Activated naive CD8-positive, alpha-beta T cell treated with anti-CD3 and anti-CD28 coated beads, Interleukin-2, amount 50 U/mL, for 24 hours (primary cell): ENCODE data around the gene WDCP.

Experiments
- ATAC-seq: fragments of 150-1000 bp; cut with Tn5 transposase; one replicate; pipeline ENCODE4 v1.10.0; 2021
- DNase-seq: peaks from one replicate; pipeline ENCODE4 v3.0.0; 2021
- H3K27ac Mint-ChIP-seq: one replicate; pipeline ENCODE4 v1.8.0; 2021; ENCODE audit warnings: mild to moderate bottlenecking, mixed read lengths
- H3K27me3 Mint-ChIP-seq: one replicate; pipeline ENCODE4 v1.8.0; 2021; ENCODE audit warnings: mixed read lengths
- H3K36me3 Mint-ChIP-seq: one replicate; pipeline ENCODE4 v1.8.0; 2021; ENCODE audit warnings: low read depth, mixed read lengths
- H3K4me1 Mint-ChIP-seq: one replicate; pipeline ENCODE4 v1.8.0; 2021; ENCODE audit warnings: mixed read lengths
- H3K4me3 Mint-ChIP-seq: one replicate; pipeline ENCODE4 v1.8.0; 2021; ENCODE audit warnings: mild to moderate bottlenecking, moderate library complexity, mixed read lengths
- H3K9me3 Mint-ChIP-seq: one replicate; pipeline ENCODE4 v1.8.0; 2021; ENCODE audit warnings: mixed read lengths

Gene WDCP

GRCh38 chr2:24008672-24009366, 38.4 kb downstream of the WDCP start:
- no peak overlapping the region for H3K4me3 Mint-ChIP-seq
- DNase-seq = no peak
- no peaks in the 10 kb centered on the region for H3K36me3 Mint-ChIP-seq
- no peaks in the 10 kb centered on the region for H3K9me3 Mint-ChIP-seq
- no peak for ATAC-seq
- peaks cover 25% of the 10 kb centered on the region for H3K27me3 Mint-ChIP-seq
- no peak overlapping the region for H3K27ac Mint-ChIP-seq
- H3K4me1 Mint-ChIP-seq = peaks cover 5% of the 10 kb centered on the region

GRCh38 chr2:24007693-24008092, 39.5 kb downstream of the WDCP start:
- Mint-ChIP-seq H3K36me3 (no peaks in the 10 kb centered on the region), H3K9me3 (no peaks in the 10 kb centered on the region), H3K27me3 (peaks cover 25% of the 10 kb centered on the region), H3K4me1 (peaks cover 5% of the 10 kb centered on the region), H3K4me3 (no peak overlapping the region), H3K27ac (no peak overlapping the region)
- DNase-seq (no peak), ATAC-seq (no peak)

GRCh38 chr2:23994567-23994966, 52.6 kb downstream of the WDCP start:
- no peak overlapping the region for H3K4me3 Mint-ChIP-seq

GRCh38 chr2:23993736-23994269, 53.4 kb downstream of the WDCP start:
- DNase-seq (no peak), ATAC-seq (no peak)
- no peaks in the 10 kb centered on the region for H3K27me3 Mint-ChIP-seq
- H3K36me3 Mint-ChIP-seq = peaks cover 2% of the 10 kb centered on the region
- H3K4me3 Mint-ChIP-seq = no peak overlapping the region
- no peak overlapping the region for H3K27ac Mint-ChIP-seq
- no peaks in the 10 kb centered on the region for H3K9me3 Mint-ChIP-seq
- H3K4me1 Mint-ChIP-seq = no peaks in the 10 kb centered on the region

More at GRCh38 chr2:23994567-23994966, 52.6 kb downstream of the WDCP start:
- Mint-ChIP-seq H3K27me3 (no peaks in the 10 kb centered on the region), H3K27ac (no peak overlapping the region), H3K4me1 (no peaks in the 10 kb centered on the region), H3K36me3 (peaks cover 2% of the 10 kb centered on the region), H3K9me3 (no peaks in the 10 kb centered on the region)
- DNase-seq (no peak), ATAC-seq (no peak)

- H3K36me3 Mint-ChIP-seq = peaks cover 2% of the 10 kb centered on the region
- H3K4me1 Mint-ChIP-seq = no peaks in the 10 kb centered on the region
- DNase-seq (no peak), ATAC-seq (no peak)
- H3K9me3 Mint-ChIP-seq = no peaks in the 10 kb centered on the region
- H3K27ac Mint-ChIP-seq = no peak overlapping the region
- no peaks in the 10 kb centered on the region for H3K27me3 Mint-ChIP-seq
- no peak overlapping the region for H3K4me3 Mint-ChIP-seq
These were observed 54.3 kb downstream of the WDCP start for GRCh38 chr2:23992931-23993330.

- H3K4me1 Mint-ChIP-seq = no peaks in the 10 kb centered on the region
- ATAC-seq = no peak
These were observed 58.8 kb downstream of the WDCP start for GRCh38 chr2:23988371-23988770.

More at GRCh38 chr2:23988371-23988770, 58.8 kb downstream of the WDCP start:
- Mint-ChIP-seq H3K4me3 (no peak overlapping the region), H3K36me3 (peaks cover 4% of the 10 kb centered on the region), H3K27me3 (no peaks in the 10 kb centered on the region), H3K9me3 (no peaks in the 10 kb centered on the region), H3K27ac (no peak overlapping the region)
- DNase-seq = no peak
